ENCODE results near the gene KLRG1.

KLRG1 gene

GRCh38 chr12:9049520-9050133, 60.3 kb downstream of the KLRG1 start:
- Mint-ChIP-seq H3K4me1 (peaks cover 14% of the 10 kb centered on the region), H3K9me3 (no peaks in the 10 kb centered on the region)

DNA sequence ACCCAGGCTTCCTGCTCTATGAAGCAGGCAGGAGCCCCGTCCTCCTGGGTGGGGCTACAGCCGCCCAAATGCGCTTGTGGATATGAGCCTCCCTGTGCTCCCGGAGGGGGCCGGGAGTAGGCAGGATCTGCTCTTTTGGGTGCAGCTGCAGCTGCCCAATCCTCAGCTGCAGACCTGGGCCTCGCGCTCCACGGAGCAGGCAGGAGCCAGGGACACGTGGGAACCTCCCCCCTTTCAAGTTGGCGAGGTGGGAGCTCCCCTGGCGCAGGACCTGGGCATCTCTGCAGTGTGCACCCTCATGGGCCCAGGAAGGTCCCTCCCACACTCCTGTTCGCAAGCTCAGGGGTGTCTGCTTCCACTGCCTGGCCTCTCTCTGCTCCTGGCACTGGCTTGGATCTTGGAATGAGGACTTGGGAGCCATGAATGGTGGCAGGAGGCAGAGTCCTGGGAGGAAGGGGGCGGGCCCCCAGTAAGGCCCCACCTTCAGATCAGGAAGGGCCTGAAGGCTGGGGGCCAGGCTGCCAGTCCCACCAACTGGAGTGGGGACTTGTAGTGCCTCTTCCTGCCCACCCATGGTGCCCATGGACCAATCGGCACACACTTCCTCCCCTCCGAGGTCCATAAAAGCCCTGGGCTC, 61.3 kb downstream of the KLRG1 start:
- Mint-ChIP-seq H3K4me1 (peaks cover 14% of the 10 kb centered on the region), H3K4me3 (no peak overlapping the region), H3K27me3 (ENCODE audit: low read depth) (no peaks in the 10 kb centered on the region), H3K9me3 (no peaks in the 10 kb centered on the region), H3K36me3 (ENCODE audit: low read depth) (no peaks in the 10 kb centered on the region), H3K27ac (no peak overlapping the region)
- TF ChIP-seq, protein P1, sequence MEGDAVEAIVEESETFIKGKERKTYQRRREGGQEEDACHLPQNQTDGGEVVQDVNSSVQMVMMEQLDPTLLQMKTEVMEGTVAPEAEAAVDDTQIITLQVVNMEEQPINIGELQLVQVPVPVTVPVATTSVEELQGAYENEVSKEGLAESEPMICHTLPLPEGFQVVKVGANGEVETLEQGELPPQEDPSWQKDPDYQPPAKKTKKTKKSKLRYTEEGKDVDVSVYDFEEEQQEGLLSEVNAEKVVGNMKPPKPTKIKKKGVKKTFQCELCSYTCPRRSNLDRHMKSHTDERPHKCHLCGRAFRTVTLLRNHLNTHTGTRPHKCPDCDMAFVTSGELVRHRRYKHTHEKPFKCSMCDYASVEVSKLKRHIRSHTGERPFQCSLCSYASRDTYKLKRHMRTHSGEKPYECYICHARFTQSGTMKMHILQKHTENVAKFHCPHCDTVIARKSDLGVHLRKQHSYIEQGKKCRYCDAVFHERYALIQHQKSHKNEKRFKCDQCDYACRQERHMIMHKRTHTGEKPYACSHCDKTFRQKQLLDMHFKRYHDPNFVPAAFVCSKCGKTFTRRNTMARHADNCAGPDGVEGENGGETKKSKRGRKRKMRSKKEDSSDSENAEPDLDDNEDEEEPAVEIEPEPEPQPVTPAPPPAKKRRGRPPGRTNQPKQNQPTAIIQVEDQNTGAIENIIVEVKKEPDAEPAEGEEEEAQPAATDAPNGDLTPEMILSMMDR (IDR thresholded peaks at IDR 0.05; ENCODE audit: unreplicated experiment in 3 of 3): no peak

More at GRCh38 chr12:9049520-9050133, 60.3 kb downstream of the KLRG1 start:
- H3K4me3 Mint-ChIP-seq: no peak overlapping the region
- H3K27me3 Mint-ChIP-seq (ENCODE audit: low read depth): no peaks in the 10 kb centered on the region
- no peak overlapping the region for H3K27ac Mint-ChIP-seq
- no peaks in the 10 kb centered on the region for H3K36me3 Mint-ChIP-seq (ENCODE audit: low read depth)
- TF ChIP-seq, protein P1 (IDR thresholded peaks at IDR 0.05; ENCODE audit: unreplicated experiment in 3 of 3): peak; percentile 53 to 61 (median 61)

- peaks cover 14% of the 10 kb centered on the region for H3K4me1 Mint-ChIP-seq
- H3K36me3 Mint-ChIP-seq (ENCODE audit: low read depth): no peaks in the 10 kb centered on the region
- H3K27ac Mint-ChIP-seq: no peak overlapping the region
- H3K27me3 Mint-ChIP-seq (ENCODE audit: low read depth): no peaks in the 10 kb centered on the region
- TF ChIP-seq, protein P1 (IDR thresholded peaks at IDR 0.05; ENCODE audit: unreplicated experiment in 3 of 3): no peak
- H3K9me3 Mint-ChIP-seq: no peaks in the 10 kb centered on the region
- H3K4me3 Mint-ChIP-seq: no peak overlapping the region
Observed at GRCh38 chr12:9051158-9051550, 61.8 kb downstream of the KLRG1 start.

- TF ChIP-seq, protein P1 (IDR thresholded peaks at IDR 0.05; ENCODE audit: unreplicated experiment in 3 of 3): no peak
- no peaks in the 10 kb centered on the region for H3K36me3 Mint-ChIP-seq (ENCODE audit: low read depth)
- no peaks in the 10 kb centered on the region for H3K27me3 Mint-ChIP-seq (ENCODE audit: low read depth)
- no peak overlapping the region for H3K27ac Mint-ChIP-seq
- H3K4me3 Mint-ChIP-seq: no peak overlapping the region
- H3K4me1 Mint-ChIP-seq: peaks cover 14% of the 10 kb centered on the region
- H3K9me3 Mint-ChIP-seq: no peaks in the 10 kb centered on the region
Observed at GRCh38 chr12:9052610-9053009, 63.3 kb downstream of the KLRG1 start.

Data from nephron (organoid).